A673 (cell line): ENCODE results near the gene ASTN1. TPM values are rescaled to one million over a fixed set of nuclear protein-coding genes. Genes with fewer than 3 reads are reported as not detected.

Experiments
- Bru-seq: library from RNA; stranded (reverse); fragments of 400-500 nt; gene quantifications from one replicate; lab custom pipeline; 2021; lab: Mats Ljungman, UMichigan
- BruChase-seq, 2 experiments: library from RNA; stranded (reverse); fragments of 400-500 nt; gene quantifications; one replicate each; lab custom pipeline; 2021; lab: Mats Ljungman, UMichigan
- BruUV-seq: library from RNA; stranded (reverse); fragments of 400-500 nt; replicated peaks from 2 replicates; lab custom pipeline; 2021; lab: Mats Ljungman, UMichigan
- CTCF ChIA-PET: fragments of 300-600 bp; sonication (Branson Sonifier 250); formaldehyde crosslinking; loops from one replicate; lab custom pipeline; 2022; ENCODE audit warnings: antibody characterized with exemption; lab: Charles Lee
- POLR2A ChIA-PET: fragments of 300-600 bp; sonication (Branson Sonifier 250); formaldehyde crosslinking; loops from one replicate; lab custom pipeline; 2022; ENCODE audit warnings: antibody characterized with exemption; ENCODE audit not compliant: low non-redundant PET; lab: Charles Lee
- DNase-seq: peaks from one replicate; pipeline ENCODE4 v3.0.0-alpha.2; 2015; ENCODE audit warnings: low spot score
- H3K27ac ChIP-seq: fragments of 200-600 bp; sonication (generic); 2 replicates; pipeline ENCODE4 v1.5.1; 2016; ENCODE audit warnings: mixed run types, low read depth, mild to moderate bottlenecking, mixed read lengths, antibody characterized with exemption, low read length; ENCODE audit not compliant: poor library complexity, severe bottlenecking
- H3K27me3 ChIP-seq: fragments of 200-600 bp; sonication (generic); replicated peaks from 2 replicates; pipeline ENCODE4 v1.6.1; 2017; ENCODE audit warnings: mixed run types, low read depth, mild to moderate bottlenecking, mixed read lengths, antibody characterized with exemption, low read length; ENCODE audit not compliant: insufficient read depth, poor library complexity
- H3K36me3 ChIP-seq: fragments of 200-600 bp; sonication (generic); 2 replicates; pipeline ENCODE4 v1.6.1; 2016; ENCODE audit warnings: mixed run types, mild to moderate bottlenecking, mixed read lengths, antibody characterized with exemption, low read length; ENCODE audit not compliant: insufficient read depth, poor library complexity, severe bottlenecking
- H3K4me1 ChIP-seq: fragments of 200-600 bp; sonication (generic); 2 replicates; pipeline ENCODE4 v1.6.1; 2017; ENCODE audit warnings: mixed run types, mild to moderate bottlenecking, mixed read lengths, antibody characterized with exemption, low read length; ENCODE audit not compliant: insufficient read depth, poor library complexity, severe bottlenecking
- H3K4me3 ChIP-seq: fragments of 200-600 bp; sonication (generic); 2 replicates; pipeline ENCODE4 v1.5.1; 2016; ENCODE audit warnings: low read depth, mixed run types, mild to moderate bottlenecking, mixed read lengths, low read length; ENCODE audit not compliant: poor library complexity, severe bottlenecking
- H3K9me3 ChIP-seq: fragments of 200-600 bp; sonication (generic); 2 replicates; pipeline ENCODE4 v1.6.1; 2016; ENCODE audit warnings: mixed run types, low read depth, mild to moderate bottlenecking, mixed read lengths, antibody characterized with exemption, low read length; ENCODE audit not compliant: poor library complexity, severe bottlenecking
- CTCF ChIP-seq: fragments of 300-800, 200-600 bp; sonication (generic); conservative IDR thresholded peaks from 2 replicates; pipeline ENCODE4 v1.5.1; 2017; ENCODE audit warnings: low read depth, mild to moderate bottlenecking, antibody characterized with exemption, low read length, moderate library complexity, mixed read lengths
- EZH2 ChIP-seq: fragments of 200-600 bp; sonication (generic); IDR thresholded peaks from 2 replicates; pipeline ENCODE4 v1.6.1; 2017; ENCODE audit warnings: borderline replicate concordance, low read depth, mild to moderate bottlenecking, mixed read lengths, antibody characterized with exemption, low read length; ENCODE audit not compliant: poor library complexity, severe bottlenecking
- intact Hi-C: fragments of 100-400 bp; cut with micrococcal nuclease; formaldehyde crosslinking; loops from one replicate; pipeline ENCODE4 v1.10.0; 2022; ENCODE audit not compliant: unreplicated experiment
- long read RNA-seq: library from polyadenylated mRNA; stranded (forward); transcript quantifications from one replicate; pipeline ENCODE4 v2.0.0, GENCODE V29; 2022
- total RNA-seq: library from RNA; stranded (reverse); gene quantifications from 2 replicates; pipeline ENCODE4 v1.2.3, GENCODE V29; 2021

ASTN1 gene
- total RNA-seq, result 0.41 and 0.46 TPM in 2 replicates
- percentile 24 among the genes with signal in this experiment for Bru-seq, nascent RNA
- BruChase-seq, experiment 1, labeled RNA remaining after a 2-hour chase, result percentile 21 among the genes with signal in this experiment
- BruChase-seq, experiment 2, labeled RNA remaining after a 6-hour chase, result percentile 15 among the genes with signal in this experiment
- long read RNA-seq, partial matches to known transcripts, result 0 of 1 reads
- long read RNA-seq, other reads (novel, unspliced or antisense), result 0 of 1 reads

- Histone ChIP-seq H3K27ac (no peak within 1 kb of the TSS), H3K36me3 (no peaks in the 10 kb centered on the region), H3K4me1 (no peaks in the 10 kb centered on the region), H3K4me3 (peak within 1 kb of the TSS; percentile 42), H3K27me3 (peaks cover 78% of the 10 kb centered on the region), H3K9me3 (no peaks in the 10 kb centered on the region)
- DNase-seq, result no peak
- BruUV-seq, result no TSS peak
- CTCF ChIA-PET, result interaction anchor here (0.7 to 1.2 kb wide), 2 partner anchors 266 to 267 kb away, joined by 3 to 4 read pairs; no protein-coding TSS in a partner anchor
- TF ChIP-seq CTCF (no peak), EZH2 (no peak)
- intact Hi-C loops, result no loop called here
- POLR2A ChIA-PET, result no interaction called here
Observed at GRCh38 chr1:177164380-177165068, at the start of gene ASTN1. Gene ASTN1 (minus strand): TSS chr1:177164712. CDS start chr1:177164676, 36 bp downstream.

- TF ChIP-seq EZH2 (no peak), CTCF (no peak)
- intact Hi-C loops, result no loop called here
- Histone ChIP-seq H3K4me3 (no peak overlapping the region), H3K36me3 (no peaks in the 10 kb centered on the region), H3K27me3 (no peaks in the 10 kb centered on the region), H3K4me1 (peaks cover 9% of the 10 kb centered on the region), H3K27ac (no peak overlapping the region), H3K9me3 (peaks cover under 1% of the 10 kb centered on the region)
- ChIA-PET POLR2A (no interaction called here), CTCF (no interaction called here)
- no TSS peak for BruUV-seq
- DNase-seq, result no peak
Observed at GRCh38 chr1:177211231-177211630, 46.7 kb upstream of the ASTN1 start.

- Histone ChIP-seq H3K4me3 (no peak overlapping the region), H3K27me3 (no peaks in the 10 kb centered on the region), H3K36me3 (no peaks in the 10 kb centered on the region), H3K4me1 (peaks cover 9% of the 10 kb centered on the region), H3K9me3 (no peaks in the 10 kb centered on the region), H3K27ac (no peak overlapping the region)
- TF ChIP-seq CTCF, result no peak
- no peak for TF ChIP-seq EZH2
- intact Hi-C loops, result no loop called here
- no TSS peak for BruUV-seq
- POLR2A ChIA-PET, result no interaction called here
- DNase-seq, result no peak
- CTCF ChIA-PET, result no interaction called here
Observed at GRCh38 chr1:177210071-177210470, 45.6 kb upstream of the ASTN1 start.
